Naive thymus-derived CD4-positive, alpha-beta T cell (primary cell): ENCODE data around the gene F8. TPM values are rescaled to one million over a fixed set of nuclear protein-coding genes. Genes with fewer than 3 reads are reported as not detected.
A peak's percentile ranks its signal among the peaks of the same experiment; 100 is the strongest.

ENCODE experiments used
- ATAC-seq: fragments of 150-1000 bp; cut with Tn5 transposase; 2 replicates; pipeline ENCODE4 v1.10.0; 2021; ENCODE audit warnings: mild to moderate bottlenecking, moderate library complexity
- CTCF ChIA-PET: fragments of 350-600 bp; sonication (Branson Sonifier 250); formaldehyde crosslinking; loops from one replicate; lab custom pipeline; 2021; ENCODE audit warnings: antibody characterized with exemption; lab: Charles Lee
- POLR2A ChIA-PET: fragments of 350-600 bp; sonication (Branson Sonifier 250); formaldehyde crosslinking; loops from one replicate; lab custom pipeline; 2021; ENCODE audit warnings: antibody characterized with exemption, inconsistent platforms; lab: Charles Lee
- DNase-seq, 9 donors: peaks; one replicate each; pipeline versions ENCODE4 v3.0.0 to v3.0.0-alpha.2; 2020 to 2022; ENCODE audit warnings: mixed read lengths in 1 of 9
- H3K27ac ChIP-seq: one replicate; pipeline ENCODE4 v1.7.0; 2013; ENCODE audit warnings: mild to moderate bottlenecking, low read depth, low read length, moderate library complexity
- H3K27me3 ChIP-seq, 2 donors: one replicate each; pipeline ENCODE4 v1.7.0; 2013; ENCODE audit warnings: low read length in 2 of 2, mild to moderate bottlenecking in 2 of 2, moderate library complexity in 2 of 2; ENCODE audit not compliant: control insufficient read depth in 2 of 2, insufficient read depth in 2 of 2
- H3K36me3 ChIP-seq, 3 experiments: 1 replicate in 2 of 3; 2 replicates in 1 of 3; pipeline ENCODE4 v1.7.0; 2013; ENCODE audit warnings: low read length in 3 of 3, mild to moderate bottlenecking in 3 of 3, moderate library complexity in 1 of 3; ENCODE audit not compliant: insufficient read depth in 3 of 3, control insufficient read depth in 2 of 3
- H3K4me1 ChIP-seq, 2 donors: one replicate each; pipeline ENCODE4 v1.7.0; 2013; ENCODE audit warnings: low read length in 2 of 2, mild to moderate bottlenecking in 2 of 2, moderate library complexity in 1 of 2; ENCODE audit not compliant: control insufficient read depth in 2 of 2, insufficient read depth in 2 of 2
- H3K4me3 ChIP-seq: 2 replicates; pipeline ENCODE4 v1.7.0; 2013; ENCODE audit warnings: mild to moderate bottlenecking, low read length
- H3K9me3 ChIP-seq, 3 experiments: 1 replicate in 2 of 3; 2 replicates in 1 of 3; pipeline ENCODE4 v1.7.0; 2013; ENCODE audit warnings: low read length in 3 of 3; ENCODE audit not compliant: control insufficient read depth in 2 of 3
- H3K27ac Mint-ChIP-seq, 9 donors: one replicate each; pipeline ENCODE4 v1.8.0; 2020 to 2022; ENCODE audit warnings: mixed read lengths in 9 of 9, mild to moderate bottlenecking in 8 of 9, moderate library complexity in 5 of 9, inconsistent platforms in 2 of 9
- H3K27me3 Mint-ChIP-seq, 5 donors: one replicate each; pipeline ENCODE4 v1.8.0; 2021 to 2022; ENCODE audit warnings: mixed read lengths in 5 of 5, mild to moderate bottlenecking in 1 of 5
- H3K36me3 Mint-ChIP-seq, 5 donors: one replicate each; pipeline ENCODE4 v1.8.0; 2020 to 2022; ENCODE audit warnings: mixed read lengths in 5 of 5, mild to moderate bottlenecking in 3 of 5, inconsistent platforms in 1 of 5
- H3K4me1 Mint-ChIP-seq, 7 donors: one replicate each; pipeline ENCODE4 v1.8.0; 2020 to 2022; ENCODE audit warnings: mixed read lengths in 7 of 7, mild to moderate bottlenecking in 3 of 7, inconsistent platforms in 1 of 7
- H3K4me3 Mint-ChIP-seq, 10 donors: one replicate each; pipeline ENCODE4 v1.8.0; 2020 to 2022; ENCODE audit warnings: mild to moderate bottlenecking in 10 of 10, mixed read lengths in 10 of 10, moderate library complexity in 6 of 10, inconsistent platforms in 2 of 10
- H3K9me3 Mint-ChIP-seq, 11 donors: one replicate each; pipeline ENCODE4 v1.8.0; 2020 to 2022; ENCODE audit warnings: mixed read lengths in 11 of 11, mild to moderate bottlenecking in 4 of 11, inconsistent platforms in 1 of 11, moderate library complexity in 1 of 11
- intact Hi-C, 2 donors: fragments of 100-400 bp; cut with micrococcal nuclease; formaldehyde crosslinking; loops; one replicate each; pipeline ENCODE4 v1.15.1; 2023
- polyA plus RNA-seq, 2 donors: library from polyadenylated mRNA; unstranded; fragments of 300-500 nt; fragmentation: Illumina TruSeq; gene quantifications; one replicate each; pipeline ENCODE4 v1.2.3, GENCODE V29; 2021
- total RNA-seq, 6 experiments: library from RNA in 5 of 6; stranded (reverse) in 5 of 6; gene quantifications; 1 replicate in 5 of 6; 2 replicates in 1 of 6; pipeline ENCODE4 v1.2.3 and lab custom pipeline; 2021 to 2026

F8 gene
- total and polyA plus RNA-seq, 7 experiments from 2014 or later = 0.61 to 5.7 (median 1.3) TPM

GRCh38 chrX:155046129-155046810 is 23.7 kb upstream of the F8 start:
- Histone ChIP-seq H3K9me3 (no peaks in the 10 kb centered on the region), H3K27me3 (no peaks in the 10 kb centered on the region), H3K4me3 (no peak overlapping the region), H3K36me3 (peaks cover 0 to 11% (median 3%) of the 10 kb centered on the region in 3 experiments), H3K4me1 (no peaks in the 10 kb centered on the region), H3K27ac (no peak overlapping the region)
- intact Hi-C loops = no loop called here
- CTCF ChIA-PET = no interaction called here
- Mint-ChIP-seq H3K4me3 (no peak overlapping the region), H3K9me3 (peaks cover 0 to 1% (median 0%) of the 10 kb centered on the region in 11 donors), H3K4me1 (peaks cover 14 to 53% (median 38%) of the 10 kb centered on the region in 7 donors), H3K27me3 (no peaks in the 10 kb centered on the region), H3K27ac (peak overlapping the region in 2 of 9 donors; percentile 5 to 69), H3K36me3 (peaks cover 0 to 4% (median 0%) of the 10 kb centered on the region in 5 donors)
- POLR2A ChIA-PET = interaction anchor here (0.6 to 1.1 kb wide), 2 partner anchors 11 to 20 kb away, joined by 3 to 5 read pairs; partner anchors contain the start of gene FUNDC2
- no peak for ATAC-seq
- DNase-seq = no peak

- no peak overlapping the region for H3K27ac Mint-ChIP-seq
- H3K27me3 Mint-ChIP-seq = no peaks in the 10 kb centered on the region
- ChIA-PET POLR2A (no interaction called here), CTCF (no interaction called here)
- peaks cover 0 to 16% (median 0%) of the 10 kb centered on the region in 11 donors for H3K9me3 Mint-ChIP-seq
- Histone ChIP-seq H3K4me1 (no peaks in the 10 kb centered on the region), H3K36me3 (peaks cover 0 to 6% (median 6%) of the 10 kb centered on the region in 3 experiments), H3K9me3 (no peaks in the 10 kb centered on the region), H3K27me3 (no peaks in the 10 kb centered on the region), H3K27ac (no peak overlapping the region), H3K4me3 (no peak overlapping the region)
- peaks cover 3 to 44% (median 37%) of the 10 kb centered on the region in 7 donors for H3K4me1 Mint-ChIP-seq
- ATAC-seq = no peak
- no peak for DNase-seq
- H3K4me3 Mint-ChIP-seq = no peak overlapping the region
- H3K36me3 Mint-ChIP-seq = peaks cover 5 to 44% (median 34%) of the 10 kb centered on the region in 5 donors
- intact Hi-C loops = no loop called here
These were observed 13.2 kb upstream of the F8 start for GRCh38 chrX:155035688-155036087.

GRCh38 chrX:155031657-155032056 is 9.1 kb upstream of the F8 start:
- H3K4me3 Mint-ChIP-seq = peak overlapping the region in 1 of 10 donors; percentile 59
- Histone ChIP-seq H3K9me3 (no peaks in the 10 kb centered on the region), H3K27ac (no peak overlapping the region), H3K4me3 (no peak overlapping the region), H3K27me3 (no peaks in the 10 kb centered on the region), H3K4me1 (peaks cover 4 to 12% of the 10 kb centered on the region in 2 donors), H3K36me3 (peaks cover 0 to 6% (median 6%) of the 10 kb centered on the region in 3 experiments)
- ChIA-PET CTCF (no interaction called here), POLR2A (interaction anchor here (0.6 kb wide), 1 partner anchor 97 kb away, joined by 3 read pairs; no protein-coding TSS in a partner anchor)
- no peaks in the 10 kb centered on the region for H3K27me3 Mint-ChIP-seq
- no peak overlapping the region for H3K27ac Mint-ChIP-seq
- DNase-seq (no peak), ATAC-seq (no peak)
- intact Hi-C loops = no loop called here
- peaks cover 0 to 12% (median 0%) of the 10 kb centered on the region in 11 donors for H3K9me3 Mint-ChIP-seq
- H3K4me1 Mint-ChIP-seq = peaks cover 5 to 40% (median 27%) of the 10 kb centered on the region in 7 donors
- peaks cover 5 to 26% (median 18%) of the 10 kb centered on the region in 5 donors for H3K36me3 Mint-ChIP-seq

GRCh38 chrX:155028877-155029291 is 6.4 kb upstream of the F8 start:
- Mint-ChIP-seq H3K27me3 (peaks cover 0 to 9% (median 0%) of the 10 kb centered on the region in 5 donors), H3K4me1 (peaks cover 5 to 31% (median 27%) of the 10 kb centered on the region in 7 donors), H3K36me3 (peaks cover 0 to 3% (median 0%) of the 10 kb centered on the region in 5 donors), H3K27ac (peak overlapping the region in 5 of 9 donors; percentile 71 to 95 (median 85)), H3K9me3 (no peaks in the 10 kb centered on the region), H3K4me3 (peak overlapping the region; percentile 21 to 91 (median 54))
- DNase-seq (no peak), ATAC-seq (no peak)
- Histone ChIP-seq H3K27ac (no peak overlapping the region), H3K27me3 (no peaks in the 10 kb centered on the region), H3K4me1 (peaks cover 4 to 12% of the 10 kb centered on the region in 2 donors), H3K36me3 (peaks cover 0 to 3% (median 0%) of the 10 kb centered on the region in 3 experiments), H3K4me3 (no peak overlapping the region), H3K9me3 (no peaks in the 10 kb centered on the region)
- POLR2A ChIA-PET = interaction anchor here (0.6 kb wide), 1 partner anchor 12 kb away, joined by 3 read pairs; no protein-coding TSS in a partner anchor
- intact Hi-C loops = loop anchor here (5.0 to 10.0 kb wide), 2 partner anchors 158 to 634 kb away; partner anchors contain the start of gene RPL10 (in 1 of the 2)
- CTCF ChIA-PET = no interaction called here

GRCh38 chrX:155028129-155028528 is 5.6 kb upstream of the F8 start:
- Mint-ChIP-seq H3K27ac (peak overlapping the region in 8 of 9 donors; percentile 5 to 97 (median 92)), H3K36me3 (peaks cover 0 to 3% (median 0%) of the 10 kb centered on the region in 5 donors), H3K9me3 (no peaks in the 10 kb centered on the region), H3K27me3 (peaks cover 0 to 13% (median 0%) of the 10 kb centered on the region in 5 donors), H3K4me3 (peak overlapping the region; percentile 82 to 92 (median 90)), H3K4me1 (peaks cover 5 to 31% (median 27%) of the 10 kb centered on the region in 7 donors)
- DNase-seq (no peak), ATAC-seq (no peak)
- Histone ChIP-seq H3K9me3 (no peaks in the 10 kb centered on the region), H3K4me3 (peak overlapping the region; percentile 90), H3K27me3 (no peaks in the 10 kb centered on the region), H3K36me3 (no peaks in the 10 kb centered on the region), H3K4me1 (peaks cover 4 to 12% of the 10 kb centered on the region in 2 donors), H3K27ac (peak overlapping the region; percentile 94)
- POLR2A ChIA-PET = no interaction called here
- CTCF ChIA-PET = no interaction called here
- intact Hi-C loops = loop anchor here (5.0 to 10.0 kb wide), 2 partner anchors 159 to 633 kb away; partner anchors contain the start of gene RPL10 (in 1 of the 2)

GRCh38 chrX:155027509-155028066 is 5.1 kb upstream of the F8 start:
- peaks cover 4 to 12% of the 10 kb centered on the region in 2 donors for H3K4me1 ChIP-seq
- H3K36me3 ChIP-seq = no peaks in the 10 kb centered on the region
- peak overlapping the region; percentile 82 to 92 (median 90) for H3K4me3 Mint-ChIP-seq
- ATAC-seq (no peak), DNase-seq (peak in 5 of 9 donors; percentile 12 to 61 (median 29))
- H3K27ac ChIP-seq = peak overlapping the region; percentile 94
- ChIA-PET CTCF (no interaction called here), POLR2A (interaction anchor here (0.8 to 1.3 kb wide), 5 partner anchors 28 to 44 kb away, joined by 3 to 5 read pairs (median 4); no protein-coding TSS in a partner anchor)
- H3K9me3 ChIP-seq = no peaks in the 10 kb centered on the region
- H3K9me3 Mint-ChIP-seq = no peaks in the 10 kb centered on the region
- intact Hi-C loops = loop anchor here (1.0 to 10.0 kb wide), 10 partner anchors 29 to 853 kb away; partner anchors contain the start of genes DKC1 (in 2 of the 2), RAB39B (in 1 of the 2), RPL10 (in 1 of the 2) and VAMP7 (in 1 of the 2)
- peak overlapping the region; percentile 90 for H3K4me3 ChIP-seq
- peaks cover 0 to 14% (median 0%) of the 10 kb centered on the region in 5 donors for H3K27me3 Mint-ChIP-seq
- peaks cover 5 to 31% (median 27%) of the 10 kb centered on the region in 7 donors for H3K4me1 Mint-ChIP-seq
- no peaks in the 10 kb centered on the region for H3K27me3 ChIP-seq
- peak overlapping the region; percentile 84 to 97 (median 92) for H3K27ac Mint-ChIP-seq
- peaks cover 0 to 3% (median 0%) of the 10 kb centered on the region in 5 donors for H3K36me3 Mint-ChIP-seq
